DMS53 treated with DMSO at 0.1 percent for 48 hours (cell line): ENCODE data around the gene KLF16.

Experiments used
- DNase-seq: peaks from one replicate; lab custom pipeline; 2025; ENCODE audit not compliant: unreplicated experiment; lab: John Stamatoyannopoulos, UW

KLF16 gene

DNA sequence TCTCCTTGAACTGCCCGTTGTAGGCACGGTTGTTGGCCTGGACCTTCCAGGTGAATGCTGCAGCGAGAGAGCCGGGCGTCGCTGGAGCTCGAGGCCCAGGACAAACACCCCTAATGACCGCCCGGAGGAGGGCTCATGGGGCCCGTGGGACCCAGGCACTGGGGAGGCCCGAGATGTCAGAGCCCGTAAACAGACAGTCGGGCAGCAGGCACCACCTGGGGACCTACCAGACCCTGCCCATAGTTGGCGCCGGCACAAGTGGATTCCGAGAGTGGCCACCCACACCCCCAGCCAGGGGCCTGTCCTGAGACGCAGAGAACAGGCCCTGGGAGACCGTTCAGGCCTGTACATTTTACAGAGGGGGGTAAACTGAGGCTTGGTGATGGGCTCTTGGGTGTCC, 53.7 kb downstream of the KLF16 start:
- no peak for DNase-seq

DNA sequence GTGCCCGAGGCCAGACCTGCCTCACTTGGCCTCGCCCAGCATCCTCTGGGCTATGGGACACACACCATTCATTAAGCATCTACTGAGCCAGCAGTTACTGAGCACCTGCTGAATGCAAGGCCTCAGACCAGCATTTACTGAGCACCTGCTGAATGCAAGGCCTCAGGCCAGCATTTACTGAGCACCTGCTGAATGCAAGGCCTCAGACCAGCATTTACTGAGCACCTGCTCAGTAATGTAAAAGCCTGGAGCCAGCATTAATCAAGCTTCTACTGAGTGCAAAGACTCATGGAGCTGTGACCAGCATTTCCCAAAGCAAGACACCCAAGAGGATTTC, 55.0 kb downstream of the KLF16 start:
- DNase-seq = no peak

DNA sequence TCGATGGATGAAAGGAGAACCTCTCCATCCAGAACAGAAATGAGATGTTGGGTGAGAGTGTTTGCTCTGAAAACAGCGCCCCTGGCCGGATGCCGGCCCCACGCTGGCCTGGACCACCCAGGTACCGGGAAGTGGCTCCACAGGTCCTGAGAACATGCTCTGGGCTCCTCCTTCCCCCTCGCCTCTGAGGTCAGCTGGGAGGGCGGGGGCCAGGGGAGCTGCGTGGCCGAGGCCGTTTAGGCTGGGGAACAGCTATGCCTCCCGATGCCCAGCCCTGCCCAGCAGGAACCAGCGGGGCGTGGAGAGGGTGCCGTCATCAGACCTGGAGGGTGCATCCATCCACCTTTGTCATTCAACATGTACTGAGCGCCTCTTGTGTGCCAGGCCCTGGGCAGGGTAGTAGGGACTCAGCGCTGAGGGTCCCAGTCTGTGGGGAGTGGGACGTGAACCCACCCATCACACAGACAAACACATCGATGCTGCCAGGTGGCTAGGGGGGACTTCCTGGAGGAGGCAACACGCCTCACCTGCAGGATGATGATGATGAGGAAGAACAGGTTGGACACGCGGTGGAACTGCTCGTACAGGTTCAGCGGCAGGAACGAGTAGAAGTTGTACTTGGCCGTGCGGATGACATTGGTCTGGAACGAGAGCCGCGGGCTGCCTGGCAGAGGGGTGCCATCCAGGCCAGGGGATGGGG, 55.5 kb downstream of the KLF16 start:
- no peak for DNase-seq

DNA sequence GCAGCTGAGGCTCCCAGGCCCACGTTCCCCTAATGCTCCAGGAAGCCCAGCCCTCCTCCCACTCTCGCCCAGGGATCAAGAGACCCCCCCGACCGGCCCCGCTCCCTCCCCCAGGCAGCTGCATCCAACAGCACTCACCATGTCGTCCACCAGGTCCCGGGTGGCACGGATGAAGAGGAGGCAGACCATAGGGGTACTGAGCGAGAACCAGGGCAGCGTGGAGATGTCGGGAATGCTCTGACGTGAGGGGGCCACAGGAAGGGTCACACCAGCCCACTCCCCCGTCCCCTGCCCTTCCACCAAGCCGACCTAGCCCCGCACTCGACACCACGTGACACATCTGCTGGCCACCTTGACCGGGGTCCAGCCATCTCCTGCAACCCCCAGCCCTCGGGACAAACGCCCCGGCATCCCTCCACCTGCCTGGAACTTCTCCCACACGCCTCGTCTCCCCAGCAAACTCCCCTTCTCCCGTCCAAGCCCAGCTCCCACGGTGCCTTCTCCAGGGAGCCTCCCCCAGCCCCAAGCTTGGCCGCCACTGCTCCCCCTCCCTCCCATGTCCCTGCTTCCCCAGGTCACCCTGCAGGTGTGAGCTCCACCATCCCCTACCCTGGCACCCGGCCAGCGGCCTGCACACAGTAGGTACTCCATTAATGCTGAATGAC, 56.2 kb downstream of the KLF16 start:
- no peak for DNase-seq

DNA sequence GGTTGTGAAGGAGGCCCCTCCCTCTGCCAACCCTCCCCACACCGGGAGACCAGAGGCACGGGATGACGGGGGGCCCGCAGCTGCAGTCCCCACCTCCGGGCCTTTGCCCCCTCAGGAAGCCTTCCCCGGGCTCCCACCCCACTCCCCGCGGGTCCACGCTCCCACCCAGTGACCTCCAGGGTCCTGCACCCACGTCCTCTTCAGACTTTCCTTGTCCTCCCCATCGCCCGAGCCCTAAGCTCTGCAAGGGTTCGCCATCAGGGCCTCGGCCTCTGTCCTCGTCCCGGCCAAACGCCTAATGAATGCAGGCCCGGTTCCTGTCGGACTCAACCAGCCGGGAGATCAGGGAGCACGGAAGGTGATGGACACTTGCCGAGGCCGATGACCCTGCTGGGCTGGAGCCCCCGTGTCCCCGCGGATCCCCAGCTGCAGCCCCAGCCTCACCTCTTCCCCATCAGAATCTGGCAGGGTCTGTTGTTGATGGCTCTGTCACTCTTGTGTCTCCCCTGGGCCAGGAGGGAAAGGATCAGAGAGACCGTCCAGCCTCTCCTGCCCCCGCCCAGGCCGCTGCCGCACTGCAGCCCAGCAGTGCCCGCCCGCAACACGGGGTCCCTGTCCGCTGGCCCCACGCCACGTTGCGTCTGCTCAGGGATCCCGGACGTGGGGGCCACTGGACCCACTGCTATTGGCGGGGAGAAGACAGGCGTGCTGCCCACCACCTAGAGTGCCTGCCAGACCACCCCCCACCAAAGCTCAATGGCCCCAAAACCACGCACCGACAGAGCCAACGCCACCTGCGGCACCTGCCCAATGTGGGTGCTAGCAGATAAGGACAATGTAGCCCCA, 57.0 kb downstream of the KLF16 start:
- no peak for DNase-seq

DNA sequence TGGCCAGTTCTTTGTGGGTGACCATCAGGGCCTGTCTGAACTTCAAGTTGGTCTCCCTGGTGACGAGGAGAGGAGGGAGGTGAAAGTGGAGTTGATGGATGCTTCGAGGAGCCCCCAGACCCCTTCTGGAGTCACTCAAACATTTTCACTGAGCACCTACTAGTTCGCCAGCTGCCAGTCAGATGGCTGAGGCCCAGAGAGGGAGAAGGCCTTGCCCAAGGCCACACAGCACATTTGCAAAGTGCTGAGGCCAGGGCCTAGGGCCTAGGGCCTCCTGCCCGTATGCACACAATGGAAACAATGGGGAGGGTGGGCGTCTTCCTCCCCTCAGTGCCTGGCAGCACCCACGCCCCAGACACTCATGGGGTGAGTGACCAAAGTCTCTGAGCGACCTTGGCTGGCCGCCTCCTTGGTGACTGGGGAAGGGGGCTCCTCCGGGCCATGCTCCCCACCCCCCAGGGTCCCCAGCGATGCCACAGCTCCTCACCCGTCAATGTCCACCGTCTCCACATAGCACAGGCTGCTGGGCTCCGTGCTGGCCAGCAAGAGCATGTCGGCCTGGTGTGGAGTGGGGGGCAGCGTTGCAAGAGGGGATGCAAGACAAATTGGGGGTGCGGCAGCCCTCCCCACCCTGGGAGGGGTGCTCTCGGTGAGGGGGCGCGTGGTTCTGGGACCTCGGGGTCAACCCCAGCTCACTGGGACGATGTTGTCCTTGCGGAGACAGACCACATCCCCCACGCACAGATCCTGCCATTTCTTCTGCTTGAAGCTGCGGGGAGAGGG, 57.8 kb downstream of the KLF16 start:
- DNase-seq = no peak

DNA sequence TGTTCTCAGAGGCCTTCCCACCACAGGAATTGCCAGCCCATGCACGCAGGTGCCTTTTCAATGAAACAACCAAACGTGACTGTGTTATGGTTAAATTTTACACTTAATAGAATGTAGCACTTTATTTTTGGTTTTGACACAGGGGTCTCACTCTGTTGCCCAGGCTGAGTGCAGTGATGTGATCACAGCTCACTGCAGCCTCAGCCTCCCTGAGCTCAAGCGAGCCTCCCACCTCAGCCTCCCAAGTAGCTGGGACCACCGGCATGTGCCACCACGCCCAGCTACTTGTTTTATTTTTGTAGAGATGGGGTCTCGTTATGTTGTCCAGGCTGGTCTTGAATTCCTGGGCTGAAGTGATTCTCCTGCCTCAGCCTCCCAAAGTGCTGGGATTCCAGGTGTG, 58.5 kb downstream of the KLF16 start:
- DNase-seq = no peak
